Natural killer cell (primary cell): Measurements from ENCODE around the gene SORCS1. TPM values are rescaled to one million over a fixed set of nuclear protein-coding genes. Genes with fewer than 3 reads are reported as not detected.

ENCODE experiments used
- ATAC-seq, 3 donors: fragments of 150-1000 bp in 2 of 3; fragments of 200-7000 bp in 1 of 3; cut with Tn5 transposase; 1 replicate in 1 of 3; 2 replicates in 2 of 3; pipeline ENCODE4 v1.10.0; 2021; ENCODE audit warnings: mild to moderate bottlenecking in 2 of 3, moderate library complexity in 2 of 3
- DNase-seq, 2 donors: peaks; one replicate each; pipeline versions ENCODE4 v3.0.0 to v3.0.0-alpha.2; 2013 to 2021; ENCODE audit warnings: mixed read lengths in 1 of 2
- H3K27ac ChIP-seq: one replicate; pipeline ENCODE4 v1.5.1; 2013; ENCODE audit warnings: mild to moderate bottlenecking, low read length
- H3K27me3 ChIP-seq: one replicate; pipeline ENCODE4 v1.6.1; 2013; ENCODE audit warnings: low read length; ENCODE audit not compliant: control insufficient read depth, insufficient read depth
- H3K36me3 ChIP-seq: one replicate; pipeline ENCODE4 v1.6.1; 2013; ENCODE audit warnings: low read length; ENCODE audit not compliant: control insufficient read depth, insufficient read depth
- H3K4me1 ChIP-seq: one replicate; pipeline ENCODE4 v1.6.1; 2013; ENCODE audit warnings: low read length; ENCODE audit not compliant: control insufficient read depth, insufficient read depth
- H3K4me3 ChIP-seq: one replicate; pipeline ENCODE4 v1.5.1; 2013; ENCODE audit warnings: low read length
- H3K9me3 ChIP-seq: one replicate; pipeline ENCODE4 v1.6.1; 2013; ENCODE audit warnings: low read length; ENCODE audit not compliant: control insufficient read depth, insufficient read depth
- H3K27ac Mint-ChIP-seq, 2 donors: one replicate each; pipeline ENCODE4 v1.8.0; 2022; ENCODE audit warnings: mild to moderate bottlenecking in 2 of 2, mixed read lengths in 2 of 2, moderate library complexity in 1 of 2
- H3K27me3 Mint-ChIP-seq, 2 donors: one replicate each; pipeline ENCODE4 v1.8.0; 2022; ENCODE audit warnings: low read depth in 2 of 2, mixed read lengths in 2 of 2
- H3K36me3 Mint-ChIP-seq: one replicate; pipeline ENCODE4 v1.8.0; 2022; ENCODE audit warnings: mixed read lengths
- H3K4me1 Mint-ChIP-seq, 2 donors: one replicate each; pipeline ENCODE4 v1.8.0; 2022; ENCODE audit warnings: mixed read lengths in 2 of 2
- H3K4me3 Mint-ChIP-seq: one replicate; pipeline ENCODE4 v1.8.0; 2022; ENCODE audit warnings: mild to moderate bottlenecking, moderate library complexity, mixed read lengths
- H3K9me3 Mint-ChIP-seq, 2 donors: one replicate each; pipeline ENCODE4 v1.8.0; 2022; ENCODE audit warnings: mixed read lengths in 2 of 2
- WGBS: methylation state at CpG from one replicate; pipeline ENCODE4 v1.1.7; 2013; ENCODE audit warnings: missing lambda C conversion rate; ENCODE audit not compliant: insufficient coverage; 5-methylcytosine and 5-hydroxymethylcytosine counted together
- intact Hi-C: fragments of 100-400 bp; cut with micrococcal nuclease; formaldehyde crosslinking; loops from one replicate; pipeline ENCODE4 v1.14.2; 2022
- total RNA-seq, 4 donors: library from RNA; stranded (reverse); fragments of 120-200 nt in 1 of 4; gene quantifications; one replicate each; pipeline versions ENCODE4 v1.2.3 to v1.2.4, GENCODE V29; 2013 to 2022
- TF ChIP-seq, protein P1 (sequence below): fragments of 200-600 bp; IDR thresholded peaks from one replicate; pipeline ENCODE4 v1.8.0; 2022; ENCODE audit warnings: antibody characterized with exemption

Gene SORCS1
- total RNA-seq, 3 donors from 2014 or later (not counting 1 experiment from before 2014, with no cell fraction given) = not detected

DNA sequence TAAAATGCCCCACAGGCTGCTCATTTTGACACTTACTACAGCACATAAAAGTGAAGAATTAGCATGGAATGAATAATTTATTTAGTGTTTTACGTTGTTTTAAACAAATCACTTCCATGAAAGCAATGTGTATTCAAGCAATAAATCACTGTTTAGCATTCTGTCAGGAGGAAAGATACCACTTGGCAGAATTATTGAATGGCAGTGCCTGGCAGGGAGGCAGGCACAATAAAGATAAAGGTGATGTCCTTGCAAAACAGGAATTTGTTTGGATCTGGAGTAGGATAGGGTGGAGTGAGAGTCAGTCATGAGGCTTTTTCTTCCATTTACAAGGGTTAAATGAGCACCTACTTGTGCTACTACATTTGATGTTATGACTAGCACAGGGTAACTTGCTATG, 190.8 kb downstream of the SORCS1 start:
- Histone ChIP-seq H3K36me3 (no peaks in the 10 kb centered on the region), H3K27me3 (no peaks in the 10 kb centered on the region), H3K4me3 (no peak overlapping the region), H3K9me3 (no peaks in the 10 kb centered on the region), H3K4me1 (no peaks in the 10 kb centered on the region), H3K27ac (no peak overlapping the region)
- TF ChIP-seq, protein P1, sequence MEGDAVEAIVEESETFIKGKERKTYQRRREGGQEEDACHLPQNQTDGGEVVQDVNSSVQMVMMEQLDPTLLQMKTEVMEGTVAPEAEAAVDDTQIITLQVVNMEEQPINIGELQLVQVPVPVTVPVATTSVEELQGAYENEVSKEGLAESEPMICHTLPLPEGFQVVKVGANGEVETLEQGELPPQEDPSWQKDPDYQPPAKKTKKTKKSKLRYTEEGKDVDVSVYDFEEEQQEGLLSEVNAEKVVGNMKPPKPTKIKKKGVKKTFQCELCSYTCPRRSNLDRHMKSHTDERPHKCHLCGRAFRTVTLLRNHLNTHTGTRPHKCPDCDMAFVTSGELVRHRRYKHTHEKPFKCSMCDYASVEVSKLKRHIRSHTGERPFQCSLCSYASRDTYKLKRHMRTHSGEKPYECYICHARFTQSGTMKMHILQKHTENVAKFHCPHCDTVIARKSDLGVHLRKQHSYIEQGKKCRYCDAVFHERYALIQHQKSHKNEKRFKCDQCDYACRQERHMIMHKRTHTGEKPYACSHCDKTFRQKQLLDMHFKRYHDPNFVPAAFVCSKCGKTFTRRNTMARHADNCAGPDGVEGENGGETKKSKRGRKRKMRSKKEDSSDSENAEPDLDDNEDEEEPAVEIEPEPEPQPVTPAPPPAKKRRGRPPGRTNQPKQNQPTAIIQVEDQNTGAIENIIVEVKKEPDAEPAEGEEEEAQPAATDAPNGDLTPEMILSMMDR = no peak
- Mint-ChIP-seq H3K9me3 (no peaks in the 10 kb centered on the region), H3K36me3 (no peaks in the 10 kb centered on the region), H3K27ac (no peak overlapping the region), H3K4me1 (peaks cover 0 to 8% of the 10 kb centered on the region in 2 donors), H3K4me3 (no peak overlapping the region), H3K27me3 (peaks cover 0 to 6% of the 10 kb centered on the region in 2 donors)
- WGBS = 71% methylated on average over 1 of the region's 1 CpG
- no peak for DNase-seq
- intact Hi-C loops = no loop called here
- no peak for ATAC-seq

DNA sequence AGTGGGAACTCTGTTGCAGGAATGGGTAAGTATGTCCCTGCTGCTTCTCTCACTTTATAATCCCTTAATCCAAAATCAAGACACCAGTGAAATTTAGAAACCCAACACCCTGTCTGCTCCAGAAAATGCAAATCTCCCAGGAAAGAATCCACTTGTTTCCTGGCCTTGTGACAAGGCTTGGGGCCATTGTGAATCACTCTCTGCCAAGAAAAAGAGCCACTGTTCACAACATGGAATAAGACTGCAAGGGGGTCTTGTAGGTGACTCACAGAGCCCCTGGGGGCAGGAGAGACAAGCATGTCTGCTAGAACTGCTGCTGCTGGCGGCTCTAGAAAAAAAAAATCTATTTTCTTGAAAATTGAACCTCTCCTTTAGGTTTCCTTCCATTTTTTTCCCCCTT, 191.2 kb downstream of the SORCS1 start:
- H3K27ac ChIP-seq = no peak overlapping the region
- peaks cover 0 to 6% of the 10 kb centered on the region in 2 donors for H3K27me3 Mint-ChIP-seq
- DNase-seq (no peak), ATAC-seq (no peak)
- H3K9me3 ChIP-seq = no peaks in the 10 kb centered on the region
- peaks cover 0 to 8% of the 10 kb centered on the region in 2 donors for H3K4me1 Mint-ChIP-seq
- no peak overlapping the region for H3K27ac Mint-ChIP-seq
- intact Hi-C loops = no loop called here
- H3K4me3 Mint-ChIP-seq = no peak overlapping the region
- H3K9me3 Mint-ChIP-seq = no peaks in the 10 kb centered on the region
- no peaks in the 10 kb centered on the region for H3K4me1 ChIP-seq
- H3K27me3 ChIP-seq = no peaks in the 10 kb centered on the region
- no peaks in the 10 kb centered on the region for H3K36me3 ChIP-seq
- H3K4me3 ChIP-seq = no peak overlapping the region
- TF ChIP-seq, protein P1 = no peak
- 36% methylated on average over 1 of the region's 1 CpG for WGBS
- no peaks in the 10 kb centered on the region for H3K36me3 Mint-ChIP-seq

GRCh38 chr10:106972381-106972780, 192.1 kb downstream of the SORCS1 start:
- Histone ChIP-seq H3K27me3 (no peaks in the 10 kb centered on the region), H3K4me1 (no peaks in the 10 kb centered on the region), H3K4me3 (no peak overlapping the region), H3K36me3 (no peaks in the 10 kb centered on the region), H3K9me3 (no peaks in the 10 kb centered on the region), H3K27ac (no peak overlapping the region)
- peaks cover 0 to 8% of the 10 kb centered on the region in 2 donors for H3K4me1 Mint-ChIP-seq
- peaks cover 0 to 6% of the 10 kb centered on the region in 2 donors for H3K27me3 Mint-ChIP-seq
- H3K27ac Mint-ChIP-seq = no peak overlapping the region
- WGBS = no CpG with 5 or more reads among the region's 2 CpGs
- no peak overlapping the region for H3K4me3 Mint-ChIP-seq
- TF ChIP-seq, protein P1 = no peak
- ATAC-seq = no peak
- no peaks in the 10 kb centered on the region for H3K9me3 Mint-ChIP-seq
- H3K36me3 Mint-ChIP-seq = no peaks in the 10 kb centered on the region
- DNase-seq = no peak
- intact Hi-C loops = no loop called here

DNA sequence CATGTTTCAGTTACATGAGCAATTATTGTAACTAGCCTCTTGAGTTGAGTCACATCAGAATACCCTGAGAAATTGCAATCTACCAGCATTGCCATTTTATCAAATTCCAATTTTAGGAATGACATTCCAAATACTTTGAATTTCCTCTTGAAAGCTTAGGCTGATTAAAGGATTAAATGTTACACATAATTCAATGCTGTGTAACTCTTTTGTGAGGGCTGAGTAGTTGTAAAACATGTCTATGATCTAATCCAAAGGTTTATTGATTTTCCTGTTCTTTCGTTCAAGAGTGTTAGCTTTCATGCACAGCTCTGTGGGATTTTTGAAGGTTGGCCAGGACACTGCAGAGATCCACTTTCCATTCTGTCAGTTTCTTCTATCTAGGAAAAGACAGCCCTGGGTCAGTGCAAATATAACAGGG, 193.1 kb downstream of the SORCS1 start:
- H3K27ac ChIP-seq = no peak overlapping the region
- H3K27me3 ChIP-seq = no peaks in the 10 kb centered on the region
- Mint-ChIP-seq H3K27me3 (peaks cover 0 to 3% of the 10 kb centered on the region in 2 donors), H3K27ac (no peak overlapping the region), H3K9me3 (no peaks in the 10 kb centered on the region), H3K4me3 (no peak overlapping the region), H3K36me3 (no peaks in the 10 kb centered on the region), H3K4me1 (peaks cover 0 to 8% of the 10 kb centered on the region in 2 donors)
- DNase-seq = no peak
- ATAC-seq = no peak
- intact Hi-C loops = no loop called here
- TF ChIP-seq, protein P1 = no peak
- H3K4me1 ChIP-seq = no peaks in the 10 kb centered on the region
- WGBS = 89% methylated on average over 1 of the region's 1 CpG
- no peaks in the 10 kb centered on the region for H3K9me3 ChIP-seq
- no peak overlapping the region for H3K4me3 ChIP-seq
- no peaks in the 10 kb centered on the region for H3K36me3 ChIP-seq
